ENCODE results near the gene WDFY1. TPM values are rescaled to one million over a fixed set of nuclear protein-coding genes. Genes with fewer than 3 reads are reported as not detected.

The WDFY1 gene
- total RNA-seq (2014; rRNA removed; shearing (Covaris generic)), result 126 and 145 TPM in 2 replicates

GRCh38 chr2:223944703-223945531 is at the start of gene WDFY1:
Gene WDFY1, minus strand, starts transcription at chr2:223945335. Its CDS starts 51 bp downstream, at chr2:223945284.
- peaks cover 24% of the 10 kb centered on the region for H3K36me3 ChIP-seq
- no peaks in the 10 kb centered on the region for H3K9me3 ChIP-seq (replicated peaks)
- peak; percentile 85 to 89 for DNase-seq (ENCODE audit: low read depth in 1 of 2, low spot score in 2 of 2)
- H3K4me3 ChIP-seq, result peak within 1 kb of the TSS; percentile 95
- H3K4me1 ChIP-seq (replicated peaks), result peaks cover 41% of the 10 kb centered on the region
- peak within 1 kb of the TSS; percentile 81 for H3K27ac ChIP-seq
- H3K27me3 ChIP-seq (replicated peaks), result no peaks in the 10 kb centered on the region

DNA sequence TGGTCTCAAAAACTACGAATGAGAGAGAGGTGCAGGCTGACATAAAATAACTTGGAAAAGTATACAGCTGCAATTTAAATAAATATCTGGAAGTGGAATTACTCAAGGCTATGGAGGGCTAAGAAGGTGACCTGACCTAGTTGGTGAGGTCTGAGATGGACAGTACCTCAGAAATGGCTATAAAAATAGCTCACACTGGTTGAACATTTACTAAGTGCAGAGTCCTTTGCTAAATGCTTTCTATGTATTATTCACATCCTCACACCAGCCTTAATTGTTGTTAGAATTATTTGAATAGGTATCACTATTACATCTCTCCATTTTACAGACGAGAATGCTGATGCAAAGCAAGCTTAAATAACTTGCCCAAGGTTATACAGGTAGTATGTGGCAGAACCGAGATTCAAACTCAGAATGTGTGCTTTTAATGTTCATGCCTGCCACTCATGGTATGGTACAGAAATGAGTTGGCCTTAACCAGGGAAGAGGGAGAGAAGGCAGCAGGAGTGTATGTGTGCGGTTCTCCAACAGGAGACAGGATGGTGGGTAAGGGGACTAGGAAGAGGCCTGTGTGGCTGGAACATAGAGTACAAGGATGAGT is 49.5 kb upstream of the WDFY1 start:
- no peak overlapping the region for H3K27ac ChIP-seq
- H3K4me1 ChIP-seq (replicated peaks), result peaks cover 21% of the 10 kb centered on the region
- H3K27me3 ChIP-seq (replicated peaks), result no peaks in the 10 kb centered on the region
- peaks cover 33% of the 10 kb centered on the region for H3K36me3 ChIP-seq
- H3K4me3 ChIP-seq, result no peak overlapping the region
- no peaks in the 10 kb centered on the region; the same call in 1 of the 2 replicates for H3K9me3 ChIP-seq (replicated peaks)
- no peak for DNase-seq (ENCODE audit: low read depth in 1 of 2, low spot score in 2 of 2)

DNA sequence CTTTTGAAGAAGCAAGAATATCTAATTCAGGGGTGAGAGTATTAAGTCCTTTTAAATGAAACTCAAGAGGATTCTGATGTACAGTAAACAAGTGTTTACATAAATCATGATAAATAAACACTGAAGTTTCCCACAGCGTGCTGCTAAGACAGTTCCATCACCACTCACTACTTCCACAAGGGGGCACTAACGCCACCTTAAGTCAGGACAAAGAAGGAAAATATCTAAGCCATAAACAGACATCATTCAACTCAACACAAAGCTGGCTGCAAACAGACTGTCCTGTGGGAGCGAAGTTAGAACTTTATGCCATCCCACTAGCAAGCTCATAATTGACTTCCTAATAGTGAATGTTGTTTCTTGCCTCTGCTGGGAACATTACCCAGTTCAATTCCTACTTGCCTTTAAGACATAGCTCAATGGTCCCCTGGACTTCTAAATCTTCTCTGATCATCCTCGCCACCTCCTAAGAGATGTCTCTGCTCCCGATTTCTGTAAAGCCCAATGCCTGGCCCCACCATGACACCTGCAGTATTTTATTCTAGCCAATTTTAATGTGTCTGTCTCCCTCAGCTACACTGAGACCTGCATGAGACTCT is 48.6 kb upstream of the WDFY1 start:
- Histone ChIP-seq H3K4me3 (no peak overlapping the region), H3K36me3 (peaks cover 35% of the 10 kb centered on the region)
- DNase-seq (ENCODE audit: low read depth in 1 of 2, low spot score in 2 of 2), result peak; percentile 69 to 72

DNA sequence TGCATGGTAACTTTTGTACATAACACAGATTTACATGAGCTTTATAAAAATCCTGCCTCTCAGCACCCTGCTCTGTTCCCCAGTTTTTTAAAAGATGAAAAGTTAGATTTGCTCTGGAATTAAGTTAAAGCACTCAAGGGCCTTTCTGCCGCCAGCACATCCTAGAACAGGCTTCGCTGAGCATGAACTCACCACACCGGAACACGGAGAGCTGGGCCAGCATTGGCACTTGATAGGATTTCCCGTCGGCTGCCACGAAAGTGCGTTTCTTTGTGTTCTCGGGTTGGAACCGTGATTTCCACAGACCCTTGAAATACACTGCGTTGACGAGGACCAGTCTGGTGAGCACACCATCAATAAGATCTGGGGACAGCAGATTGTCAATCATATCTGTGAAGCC is 46.5 kb upstream of the WDFY1 start:
- Histone ChIP-seq H3K9me3 (replicated peaks) (no peaks in the 10 kb centered on the region; the same call in 1 of the 2 replicates), H3K27ac (no peak overlapping the region), H3K4me3 (no peak overlapping the region), H3K4me1 (replicated peaks) (peaks cover 3% of the 10 kb centered on the region), H3K27me3 (replicated peaks) (no peaks in the 10 kb centered on the region), H3K36me3 (peaks cover 28% of the 10 kb centered on the region)
- DNase-seq (ENCODE audit: low read depth in 1 of 2, low spot score in 2 of 2), result no peak

More for the DNA sequence above, 48.6 kb upstream of the WDFY1 start:
- no peaks in the 10 kb centered on the region; the same call in 1 of the 2 replicates for H3K9me3 ChIP-seq (replicated peaks)
- no peak overlapping the region for H3K27ac ChIP-seq
- H3K27me3 ChIP-seq (replicated peaks), result no peaks in the 10 kb centered on the region
- H3K4me1 ChIP-seq (replicated peaks), result peaks cover 20% of the 10 kb centered on the region

DNA sequence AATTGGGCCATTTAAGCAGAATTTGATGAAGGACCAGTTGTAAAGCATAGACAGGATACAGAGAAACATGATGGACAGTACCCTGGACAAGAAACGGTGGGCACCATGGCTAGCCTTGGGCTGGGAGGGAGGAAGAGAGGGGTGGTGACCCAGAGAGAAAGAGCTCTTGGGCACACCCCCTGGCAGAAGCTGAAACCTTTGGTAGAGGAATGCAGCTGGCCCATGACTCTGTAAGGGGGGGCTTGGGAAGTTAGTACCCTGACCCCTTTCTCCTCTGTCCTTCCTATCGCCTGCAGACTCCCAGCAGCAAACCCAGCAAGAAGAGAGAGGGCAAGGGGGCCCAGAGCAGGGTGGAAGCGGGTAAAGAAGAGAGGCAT is 44.7 kb upstream of the WDFY1 start:
- H3K27ac ChIP-seq, result no peak overlapping the region
- H3K27me3 ChIP-seq (replicated peaks), result no peaks in the 10 kb centered on the region
- H3K4me1 ChIP-seq (replicated peaks), result peaks cover 3% of the 10 kb centered on the region
- no peaks in the 10 kb centered on the region for H3K9me3 ChIP-seq (replicated peaks)
- no peak for DNase-seq (ENCODE audit: low read depth in 1 of 2, low spot score in 2 of 2)
- H3K36me3 ChIP-seq, result peaks cover 19% of the 10 kb centered on the region
- no peak overlapping the region for H3K4me3 ChIP-seq

DNA sequence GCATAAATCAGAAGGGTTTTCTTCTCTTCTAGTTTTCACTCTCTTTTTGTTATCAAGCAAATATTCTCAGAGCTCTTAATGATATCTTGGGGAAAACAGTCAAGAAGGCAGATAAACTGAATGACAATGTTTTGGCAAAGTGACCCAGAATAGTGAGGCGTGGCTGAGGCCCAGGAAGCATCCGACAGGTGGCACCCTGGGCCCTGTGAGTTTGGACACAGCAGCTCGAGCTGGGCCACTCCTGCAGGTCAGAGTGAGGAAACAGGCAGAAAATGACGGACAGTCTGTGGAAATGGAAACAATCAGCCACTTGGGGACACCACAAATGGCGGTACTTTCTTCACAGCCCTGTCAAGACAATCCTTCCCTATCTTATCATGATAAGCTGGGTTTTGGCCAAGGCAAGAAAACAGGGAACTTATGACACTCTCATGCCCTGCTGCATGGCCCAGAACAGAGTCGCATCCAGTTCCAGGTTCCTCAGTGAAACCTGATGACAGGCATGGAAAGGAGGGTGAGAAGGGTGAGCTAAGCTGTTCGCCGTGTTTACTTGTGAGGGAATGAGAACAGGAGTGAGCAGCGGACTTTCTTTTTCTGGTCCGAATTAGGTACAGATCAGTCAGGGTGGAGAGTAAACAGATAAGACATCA is 44.2 kb upstream of the WDFY1 start:
- no peaks in the 10 kb centered on the region for H3K27me3 ChIP-seq (replicated peaks)
- no peak overlapping the region for H3K4me3 ChIP-seq
- peaks cover 3% of the 10 kb centered on the region for H3K4me1 ChIP-seq (replicated peaks)
- H3K9me3 ChIP-seq (replicated peaks), result no peaks in the 10 kb centered on the region
- no peak overlapping the region for H3K27ac ChIP-seq
- peaks cover 22% of the 10 kb centered on the region for H3K36me3 ChIP-seq
- DNase-seq (ENCODE audit: low read depth in 1 of 2, low spot score in 2 of 2), result no peak

DNA sequence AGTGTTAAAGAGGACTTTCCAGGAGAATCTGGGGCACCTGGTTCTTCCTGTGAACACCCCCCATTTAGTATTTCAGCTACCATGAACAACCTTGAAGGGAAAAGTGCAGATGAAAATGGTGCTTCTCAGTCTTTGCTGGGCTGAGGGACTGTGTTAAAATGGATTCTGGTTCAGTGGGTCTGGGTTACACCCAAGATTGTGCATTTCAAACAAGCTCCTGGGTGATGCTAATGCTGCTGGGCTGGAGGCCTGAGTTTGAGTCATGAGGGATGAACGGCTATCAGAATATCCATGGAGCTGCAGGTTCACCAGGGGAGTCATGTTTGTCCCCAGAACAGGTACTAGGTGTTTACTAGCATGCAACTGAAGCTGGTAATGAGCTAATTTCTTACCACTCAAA is 36.1 kb upstream of the WDFY1 start:
- peaks cover 40% of the 10 kb centered on the region for H3K36me3 ChIP-seq
- no peaks in the 10 kb centered on the region for H3K9me3 ChIP-seq (replicated peaks)
- H3K27me3 ChIP-seq (replicated peaks), result no peaks in the 10 kb centered on the region
- H3K4me3 ChIP-seq, result no peak overlapping the region
- no peak overlapping the region for H3K27ac ChIP-seq
- DNase-seq (ENCODE audit: low read depth in 1 of 2, low spot score in 2 of 2), result no peak
- peaks cover 24% of the 10 kb centered on the region for H3K4me1 ChIP-seq (replicated peaks)

GRCh38 chr2:223980803-223981202 is 35.7 kb upstream of the WDFY1 start:
- no peaks in the 10 kb centered on the region for H3K27me3 ChIP-seq (replicated peaks)
- no peak overlapping the region for H3K27ac ChIP-seq
- peaks cover 39% of the 10 kb centered on the region for H3K36me3 ChIP-seq
- H3K9me3 ChIP-seq (replicated peaks), result no peaks in the 10 kb centered on the region
- no peak overlapping the region for H3K4me3 ChIP-seq
- no peak for DNase-seq (ENCODE audit: low read depth in 1 of 2, low spot score in 2 of 2)
- peaks cover 28% of the 10 kb centered on the region for H3K4me1 ChIP-seq (replicated peaks)

DNA sequence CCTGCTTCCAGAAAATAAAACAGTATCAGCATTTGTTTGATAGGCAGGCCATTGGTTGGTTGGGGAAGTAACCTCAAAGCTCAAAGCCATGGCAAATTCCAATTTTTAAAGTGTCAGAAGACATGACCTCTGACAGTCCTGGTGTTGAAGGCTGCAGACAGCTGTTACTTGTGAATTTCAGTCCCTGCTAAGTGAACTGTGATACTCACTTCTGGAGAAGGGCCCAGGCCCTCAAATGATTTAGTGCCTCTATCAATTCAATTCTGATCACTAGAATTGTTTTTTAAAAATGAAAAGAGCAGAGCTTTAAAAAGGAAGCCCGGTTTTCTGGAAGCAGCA is 35.2 kb upstream of the WDFY1 start:
- Histone ChIP-seq H3K4me3 (no peak overlapping the region), H3K27ac (no peak overlapping the region), H3K9me3 (replicated peaks) (no peaks in the 10 kb centered on the region), H3K36me3 (peaks cover 35% of the 10 kb centered on the region), H3K27me3 (replicated peaks) (no peaks in the 10 kb centered on the region), H3K4me1 (replicated peaks) (peaks cover 32% of the 10 kb centered on the region)
- DNase-seq (ENCODE audit: low read depth in 1 of 2, low spot score in 2 of 2), result no peak

GRCh38 chr2:223979730-223980396 is 34.7 kb upstream of the WDFY1 start:
- no peak overlapping the region for H3K4me3 ChIP-seq
- peaks cover 36% of the 10 kb centered on the region for H3K4me1 ChIP-seq (replicated peaks)
- peaks cover 35% of the 10 kb centered on the region for H3K36me3 ChIP-seq
- H3K9me3 ChIP-seq (replicated peaks), result no peaks in the 10 kb centered on the region
- no peak overlapping the region for H3K27ac ChIP-seq
- DNase-seq (ENCODE audit: low read depth in 1 of 2, low spot score in 2 of 2), result peak in 1 of 2 experiments; percentile 33
- no peaks in the 10 kb centered on the region for H3K27me3 ChIP-seq (replicated peaks)

GRCh38 chr2:223978451-223978850 is 33.3 kb upstream of the WDFY1 start:
- no peak for DNase-seq (ENCODE audit: low read depth in 1 of 2, low spot score in 2 of 2)
- H3K27ac ChIP-seq, result no peak overlapping the region
- H3K27me3 ChIP-seq (replicated peaks), result no peaks in the 10 kb centered on the region
- no peaks in the 10 kb centered on the region for H3K9me3 ChIP-seq (replicated peaks)
- H3K36me3 ChIP-seq, result peaks cover 26% of the 10 kb centered on the region
- no peak overlapping the region for H3K4me3 ChIP-seq
- peaks cover 36% of the 10 kb centered on the region for H3K4me1 ChIP-seq (replicated peaks)

DNA sequence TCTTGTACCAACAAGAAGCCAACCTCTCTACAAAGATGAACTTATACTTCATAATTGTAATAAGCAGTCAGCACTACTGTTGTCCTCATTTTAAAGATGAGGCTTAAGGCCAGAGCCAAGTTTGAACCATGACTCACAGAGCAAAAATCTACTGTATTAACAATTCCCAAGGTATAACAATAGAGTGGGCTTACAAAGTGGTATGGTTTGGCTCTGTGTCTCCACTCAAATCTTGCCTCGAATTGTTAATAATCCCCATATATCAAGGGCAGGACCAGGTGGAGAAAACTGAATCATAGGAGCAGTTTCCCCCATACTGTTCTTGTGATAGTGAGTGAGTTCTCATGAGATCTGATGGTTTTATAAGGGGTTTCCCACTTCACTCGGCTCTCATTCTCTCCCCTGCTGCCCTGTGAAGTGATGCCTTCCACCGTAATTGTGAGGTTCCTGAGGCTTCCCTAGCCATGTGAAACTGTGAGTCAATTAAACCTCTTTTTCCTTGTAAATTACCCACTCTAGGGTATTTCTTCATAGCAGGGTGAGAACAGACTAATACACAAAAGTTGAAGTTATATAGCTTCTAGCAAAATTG is 31.6 kb upstream of the WDFY1 start:
- H3K36me3 ChIP-seq, result peaks cover 18% of the 10 kb centered on the region
- H3K27me3 ChIP-seq (replicated peaks), result no peaks in the 10 kb centered on the region
- H3K4me1 ChIP-seq (replicated peaks), result peaks cover 36% of the 10 kb centered on the region
- DNase-seq (ENCODE audit: low read depth in 1 of 2, low spot score in 2 of 2), result peak in 1 of 2 experiments; percentile 81
- peak overlapping the region; percentile 41; the same call in 1 of the 2 replicates for H3K27ac ChIP-seq
- H3K4me3 ChIP-seq, result no peak overlapping the region
- H3K9me3 ChIP-seq (replicated peaks), result no peaks in the 10 kb centered on the region

DNA sequence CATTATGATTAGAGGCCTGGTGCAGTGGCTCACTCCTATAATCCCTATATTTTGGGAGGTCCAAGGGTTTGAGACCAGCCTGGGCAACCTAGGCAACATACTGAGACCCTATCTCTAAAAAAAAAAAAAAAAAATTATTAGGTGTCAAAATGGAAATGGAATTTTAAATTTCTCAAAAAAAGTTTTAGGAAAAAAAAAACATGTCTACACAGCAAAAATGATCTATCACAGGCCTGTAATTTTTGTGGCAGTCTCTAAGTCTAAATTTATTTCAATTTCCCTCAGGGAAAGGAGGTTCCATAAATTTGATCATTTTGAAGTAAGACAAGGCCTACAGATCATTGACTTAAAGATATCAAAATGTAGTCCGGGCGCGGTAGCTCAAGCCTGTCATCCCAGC is 28.5 kb upstream of the WDFY1 start:
- DNase-seq (ENCODE audit: low read depth in 1 of 2, low spot score in 2 of 2), result no peak
- H3K4me1 ChIP-seq (replicated peaks), result peaks cover 27% of the 10 kb centered on the region
- no peaks in the 10 kb centered on the region for H3K27me3 ChIP-seq (replicated peaks)
- no peaks in the 10 kb centered on the region for H3K9me3 ChIP-seq (replicated peaks)
- H3K36me3 ChIP-seq, result peaks cover 1% of the 10 kb centered on the region; the same call in 1 of the 2 replicates
- no peak overlapping the region for H3K4me3 ChIP-seq
- H3K27ac ChIP-seq, result no peak overlapping the region

Data from SJSA1 (cell line).